Ishikawa (cell line): Measurements from ENCODE around the gene ARAF.

Experiments used
- CEBPB ChIP-seq: IDR thresholded peaks from 2 replicates; pipeline ENCODE4 v1.6.1; 2012
- CREB1 ChIP-seq: IDR thresholded peaks from 2 replicates; pipeline ENCODE4 v1.6.1; 2012; ENCODE audit warnings: low read depth
- EGR1 ChIP-seq: IDR thresholded peaks from 2 replicates; pipeline ENCODE4 v1.6.1; 2012
- EP300 ChIP-seq: IDR thresholded peaks from 2 replicates; pipeline ENCODE4 v1.6.1; 2012; ENCODE audit warnings: borderline replicate concordance
- FOXM1 ChIP-seq: IDR thresholded peaks from 2 replicates; pipeline ENCODE4 v1.6.1; 2012; ENCODE audit warnings: low read depth, borderline replicate concordance
- NFIC ChIP-seq: IDR thresholded peaks from 2 replicates; pipeline ENCODE4 v1.6.1; 2012
- RAD21 ChIP-seq: IDR thresholded peaks from 2 replicates; pipeline ENCODE4 v1.6.1; 2012; ENCODE audit warnings: low read depth
- TAF1 ChIP-seq: IDR thresholded peaks from 2 replicates; pipeline ENCODE4 v1.6.1; 2012; ENCODE audit warnings: low read depth, mild to moderate bottlenecking
- TCF12 ChIP-seq: IDR thresholded peaks from 2 replicates; pipeline ENCODE4 v1.6.1; 2012; ENCODE audit warnings: low read depth
- TEAD4 ChIP-seq: IDR thresholded peaks from 2 replicates; pipeline ENCODE4 v1.6.1; 2012
- YY1 ChIP-seq: IDR thresholded peaks from 2 replicates; pipeline ENCODE4 v1.6.1; 2012; ENCODE audit warnings: low read depth
- ZBTB7A ChIP-seq: IDR thresholded peaks from 2 replicates; pipeline ENCODE4 v1.6.1; 2012; ENCODE audit warnings: low read depth
- TF ChIP-seq, protein P1 (sequence below): IDR thresholded peaks from 2 replicates; pipeline ENCODE4 v1.6.1; 2012; ENCODE audit warnings: low read depth, mild to moderate bottlenecking
- TF ChIP-seq, protein P2 (sequence below): IDR thresholded peaks from 2 replicates; pipeline ENCODE4 v1.6.1; 2012
- TF ChIP-seq, protein P3 (sequence below): IDR thresholded peaks from 2 replicates; pipeline ENCODE4 v1.6.1; 2012

The ARAF gene

DNA sequence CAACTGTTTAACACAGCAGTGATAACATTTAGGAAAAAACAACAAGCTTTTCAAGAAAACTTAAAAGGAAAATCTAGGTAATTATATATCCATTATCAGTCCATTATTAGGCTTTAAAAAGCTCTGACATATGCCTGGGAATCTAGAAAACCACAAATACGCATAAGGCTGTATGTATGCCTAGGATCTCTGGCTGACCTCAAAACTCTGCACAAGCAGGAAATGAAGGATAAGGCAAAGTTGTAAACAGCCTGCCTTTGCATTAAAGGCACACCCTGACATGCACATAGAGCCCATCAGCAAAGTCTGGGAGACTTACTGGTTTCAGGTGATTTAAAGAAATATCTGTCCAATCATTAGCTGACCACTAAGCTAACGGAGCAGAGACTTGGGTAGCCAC, 35.3 kb downstream of the ARAF start:
- no peak for TF ChIP-seq EGR1
- TF ChIP-seq, protein P1, sequence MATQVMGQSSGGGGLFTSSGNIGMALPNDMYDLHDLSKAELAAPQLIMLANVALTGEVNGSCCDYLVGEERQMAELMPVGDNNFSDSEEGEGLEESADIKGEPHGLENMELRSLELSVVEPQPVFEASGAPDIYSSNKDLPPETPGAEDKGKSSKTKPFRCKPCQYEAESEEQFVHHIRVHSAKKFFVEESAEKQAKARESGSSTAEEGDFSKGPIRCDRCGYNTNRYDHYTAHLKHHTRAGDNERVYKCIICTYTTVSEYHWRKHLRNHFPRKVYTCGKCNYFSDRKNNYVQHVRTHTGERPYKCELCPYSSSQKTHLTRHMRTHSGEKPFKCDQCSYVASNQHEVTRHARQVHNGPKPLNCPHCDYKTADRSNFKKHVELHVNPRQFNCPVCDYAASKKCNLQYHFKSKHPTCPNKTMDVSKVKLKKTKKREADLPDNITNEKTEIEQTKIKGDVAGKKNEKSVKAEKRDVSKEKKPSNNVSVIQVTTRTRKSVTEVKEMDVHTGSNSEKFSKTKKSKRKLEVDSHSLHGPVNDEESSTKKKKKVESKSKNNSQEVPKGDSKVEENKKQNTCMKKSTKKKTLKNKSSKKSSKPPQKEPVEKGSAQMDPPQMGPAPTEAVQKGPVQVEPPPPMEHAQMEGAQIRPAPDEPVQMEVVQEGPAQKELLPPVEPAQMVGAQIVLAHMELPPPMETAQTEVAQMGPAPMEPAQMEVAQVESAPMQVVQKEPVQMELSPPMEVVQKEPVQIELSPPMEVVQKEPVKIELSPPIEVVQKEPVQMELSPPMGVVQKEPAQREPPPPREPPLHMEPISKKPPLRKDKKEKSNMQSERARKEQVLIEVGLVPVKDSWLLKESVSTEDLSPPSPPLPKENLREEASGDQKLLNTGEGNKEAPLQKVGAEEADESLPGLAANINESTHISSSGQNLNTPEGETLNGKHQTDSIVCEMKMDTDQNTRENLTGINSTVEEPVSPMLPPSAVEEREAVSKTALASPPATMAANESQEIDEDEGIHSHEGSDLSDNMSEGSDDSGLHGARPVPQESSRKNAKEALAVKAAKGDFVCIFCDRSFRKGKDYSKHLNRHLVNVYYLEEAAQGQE = no peak
- no peak for TF ChIP-seq NFIC
- TF ChIP-seq TCF12 = no peak
- TF ChIP-seq, protein P2, sequence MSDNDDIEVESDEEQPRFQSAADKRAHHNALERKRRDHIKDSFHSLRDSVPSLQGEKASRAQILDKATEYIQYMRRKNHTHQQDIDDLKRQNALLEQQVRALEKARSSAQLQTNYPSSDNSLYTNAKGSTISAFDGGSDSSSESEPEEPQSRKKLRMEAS = no peak
- TF ChIP-seq CEBPB = no peak
- TF ChIP-seq RAD21 = no peak
- no peak for TF ChIP-seq TEAD4
- no peak for TF ChIP-seq FOXM1
- TF ChIP-seq YY1 = no peak
- TF ChIP-seq CREB1 = no peak
- TF ChIP-seq EP300 = no peak
- no peak for TF ChIP-seq ZBTB7A
- TF ChIP-seq TAF1 = no peak
- TF ChIP-seq, protein P3, sequence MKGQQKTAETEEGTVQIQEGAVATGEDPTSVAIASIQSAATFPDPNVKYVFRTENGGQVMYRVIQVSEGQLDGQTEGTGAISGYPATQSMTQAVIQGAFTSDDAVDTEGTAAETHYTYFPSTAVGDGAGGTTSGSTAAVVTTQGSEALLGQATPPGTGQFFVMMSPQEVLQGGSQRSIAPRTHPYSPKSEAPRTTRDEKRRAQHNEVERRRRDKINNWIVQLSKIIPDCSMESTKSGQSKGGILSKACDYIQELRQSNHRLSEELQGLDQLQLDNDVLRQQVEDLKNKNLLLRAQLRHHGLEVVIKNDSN = no peak

DNA sequence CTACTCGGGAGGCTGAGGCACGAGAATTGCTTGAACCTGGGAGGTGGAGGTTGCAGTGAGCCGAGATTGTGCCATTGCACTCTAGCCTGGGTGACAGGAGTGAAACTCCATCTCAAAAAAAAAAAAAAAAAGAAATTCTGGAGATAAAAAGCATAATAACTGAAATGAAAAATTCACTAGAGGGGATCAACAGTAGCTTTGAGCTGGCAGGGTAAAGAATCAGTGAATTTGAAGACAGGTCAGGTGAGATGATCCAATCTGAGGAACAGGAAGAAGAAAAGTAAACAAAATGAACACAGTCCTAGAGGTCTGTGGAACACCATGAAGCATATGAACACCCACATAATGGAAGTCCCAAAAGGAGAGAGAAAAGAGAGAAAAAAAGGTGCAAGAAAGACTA, 36.2 kb downstream of the ARAF start:
- TF ChIP-seq TCF12 (no peak), RAD21 (no peak), FOXM1 (no peak), YY1 (no peak), EGR1 (no peak), CREB1 (no peak), TAF1 (no peak)
- TF ChIP-seq, protein P2 = no peak

DNA sequence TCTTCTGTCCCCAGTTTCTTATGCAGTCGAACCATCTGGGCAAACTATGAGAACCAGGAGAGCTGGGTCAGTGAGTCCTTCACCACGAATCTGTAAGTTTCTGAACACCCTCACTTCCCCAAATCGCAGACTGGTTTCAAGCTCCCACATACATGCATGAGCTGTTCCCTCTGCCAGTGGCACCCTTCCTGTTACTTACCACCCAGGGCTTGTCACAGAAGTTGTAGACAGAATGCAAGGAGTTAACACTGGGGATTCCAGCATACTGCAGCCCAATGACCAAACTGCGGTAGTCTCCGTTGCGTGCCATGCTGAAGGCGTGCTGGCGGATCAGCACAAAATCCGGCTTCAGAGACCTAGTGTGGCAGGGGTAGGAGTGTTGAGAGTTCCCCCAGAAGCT, 44.0 kb downstream of the ARAF start:
- TF ChIP-seq RAD21 (no peak), CEBPB (no peak), YY1 (no peak), NFIC (no peak), FOXM1 (no peak), TAF1 (no peak), TCF12 (no peak)
- TF ChIP-seq, protein P2 = no peak

DNA sequence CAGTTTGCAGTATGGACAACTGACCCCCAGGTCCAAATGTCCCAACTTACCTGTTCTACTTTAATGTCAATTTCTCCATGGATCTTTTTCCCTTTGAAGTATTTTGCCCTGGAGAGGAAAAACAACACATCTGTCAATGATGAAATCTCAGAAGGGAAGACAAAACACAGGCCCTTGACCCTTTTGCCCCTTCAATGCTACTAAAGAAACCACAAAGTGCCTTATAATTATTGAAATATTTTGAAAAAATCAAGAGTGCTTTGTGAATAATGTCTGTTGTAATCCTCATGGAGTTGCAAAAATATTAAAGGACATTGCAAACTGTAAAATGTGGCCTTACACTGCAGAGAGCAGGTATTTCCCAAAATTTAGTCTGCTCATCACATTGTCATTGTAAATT, 46.1 kb downstream of the ARAF start:
- TF ChIP-seq EP300 (no peak), FOXM1 (no peak), EGR1 (no peak), CEBPB (no peak), CREB1 (no peak)

DNA sequence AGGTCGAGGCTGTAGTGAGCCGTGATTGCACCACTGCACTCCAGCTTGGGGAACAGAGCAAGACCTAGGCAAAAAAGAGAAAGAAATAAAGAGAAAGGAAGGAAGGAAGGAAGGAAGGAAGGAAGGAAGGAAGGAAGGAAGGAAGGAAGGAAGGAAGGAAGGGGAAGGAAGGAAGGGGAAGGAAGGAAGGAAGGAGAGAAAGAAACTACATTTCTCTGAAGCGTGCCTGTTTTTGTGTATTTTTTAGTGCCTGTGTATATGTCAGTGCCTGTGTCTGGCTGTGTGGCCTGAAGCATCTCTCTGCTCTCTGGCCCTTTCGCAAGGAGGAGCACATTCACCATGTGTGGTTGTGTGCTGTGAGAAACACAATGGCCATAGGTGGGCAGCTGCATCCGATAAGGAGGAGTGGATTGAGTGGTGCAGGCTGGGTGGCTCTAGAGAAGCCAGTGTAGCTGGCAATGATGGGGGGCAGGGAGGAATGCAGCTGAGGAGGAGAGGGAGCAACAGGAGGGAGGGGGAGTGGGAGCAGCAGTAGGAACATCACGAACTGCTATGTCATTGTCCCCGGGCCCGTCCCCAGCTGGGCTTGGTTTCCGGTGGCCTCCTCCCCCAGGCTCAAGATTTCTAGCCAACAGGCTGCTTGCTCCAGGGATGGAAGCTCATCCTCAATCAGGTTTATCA, 47.3 kb downstream of the ARAF start:
- no peak for TF ChIP-seq CREB1
- no peak for TF ChIP-seq EGR1
- TF ChIP-seq YY1 = no peak
- no peak for TF ChIP-seq FOXM1
- TF ChIP-seq, protein P2 = no peak
- TF ChIP-seq, protein P3 = no peak

DNA sequence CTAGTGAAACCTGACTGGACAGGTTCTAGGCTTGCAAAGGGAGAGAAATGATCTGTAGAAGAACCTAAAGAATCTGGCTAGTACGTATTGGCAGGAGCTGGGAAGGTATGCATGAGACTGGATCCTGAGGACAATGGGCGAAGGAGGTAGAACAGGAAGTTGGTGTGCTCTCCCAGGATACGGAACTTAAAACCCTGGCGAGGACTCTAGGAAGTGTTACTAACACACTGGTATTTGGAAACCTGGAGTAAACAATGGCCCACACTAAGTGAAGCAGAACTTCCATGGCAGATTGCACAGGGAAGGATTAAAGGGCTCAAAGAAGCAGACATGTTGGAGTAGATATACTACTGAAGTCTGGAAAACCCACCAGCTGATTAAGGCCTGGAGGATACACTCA, 49.5 kb downstream of the ARAF start:
- no peak for TF ChIP-seq YY1
- TF ChIP-seq EP300 = no peak
- no peak for TF ChIP-seq CEBPB
- TF ChIP-seq TCF12 = no peak
- TF ChIP-seq, protein P2 = no peak
- TF ChIP-seq EGR1 = no peak
- TF ChIP-seq CREB1 = no peak
- TF ChIP-seq RAD21 = no peak
- TF ChIP-seq FOXM1 = no peak
- no peak for TF ChIP-seq ZBTB7A
- no peak for TF ChIP-seq TEAD4

DNA sequence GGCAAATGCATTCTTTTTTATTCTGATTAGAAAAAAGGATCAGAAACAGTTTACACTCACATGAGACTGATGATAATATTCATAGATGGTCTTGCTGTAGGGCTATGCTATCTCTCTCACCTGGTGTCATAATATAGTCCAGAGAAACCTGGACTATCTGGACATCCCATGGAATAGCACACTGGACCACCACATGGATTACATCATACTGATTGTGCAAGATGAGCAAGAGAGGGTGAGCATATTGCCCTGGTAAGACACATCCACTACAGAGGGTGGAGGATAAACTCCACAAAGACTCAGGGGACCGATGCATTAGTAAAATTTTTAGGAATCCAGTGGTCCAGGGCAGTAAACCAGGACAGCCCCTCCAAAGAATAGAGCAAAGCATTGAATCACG, 50.5 kb downstream of the ARAF start:
- no peak for TF ChIP-seq NFIC
- no peak for TF ChIP-seq YY1
- TF ChIP-seq EGR1 = no peak
- no peak for TF ChIP-seq TCF12
- no peak for TF ChIP-seq EP300
- TF ChIP-seq RAD21 = no peak
- TF ChIP-seq, protein P3 = no peak
- TF ChIP-seq TEAD4 = no peak
- no peak for TF ChIP-seq CEBPB
- TF ChIP-seq, protein P1 = no peak
- TF ChIP-seq, protein P2 = no peak
- TF ChIP-seq TAF1 = no peak
- TF ChIP-seq ZBTB7A = no peak
